22Rv1 (cell line): ENCODE measurements around the gene ITPR2.

Experiments used
- H3K27ac ChIP-seq: fragments of 450-650 bp; 2 replicates; pipeline ENCODE4 v1.5.1; 2017
- CTCF ChIP-seq: fragments of 450-650 bp; IDR thresholded peaks from 2 replicates; pipeline ENCODE4 v1.5.1; 2017; ENCODE audit warnings: mild to moderate bottlenecking
- ZFX ChIP-seq: fragments of 450-650 bp; IDR thresholded peaks from 2 replicates; pipeline ENCODE4 v1.6.1; 2017; ENCODE audit warnings: antibody characterized with exemption, borderline replicate concordance

Gene ITPR2

DNA sequence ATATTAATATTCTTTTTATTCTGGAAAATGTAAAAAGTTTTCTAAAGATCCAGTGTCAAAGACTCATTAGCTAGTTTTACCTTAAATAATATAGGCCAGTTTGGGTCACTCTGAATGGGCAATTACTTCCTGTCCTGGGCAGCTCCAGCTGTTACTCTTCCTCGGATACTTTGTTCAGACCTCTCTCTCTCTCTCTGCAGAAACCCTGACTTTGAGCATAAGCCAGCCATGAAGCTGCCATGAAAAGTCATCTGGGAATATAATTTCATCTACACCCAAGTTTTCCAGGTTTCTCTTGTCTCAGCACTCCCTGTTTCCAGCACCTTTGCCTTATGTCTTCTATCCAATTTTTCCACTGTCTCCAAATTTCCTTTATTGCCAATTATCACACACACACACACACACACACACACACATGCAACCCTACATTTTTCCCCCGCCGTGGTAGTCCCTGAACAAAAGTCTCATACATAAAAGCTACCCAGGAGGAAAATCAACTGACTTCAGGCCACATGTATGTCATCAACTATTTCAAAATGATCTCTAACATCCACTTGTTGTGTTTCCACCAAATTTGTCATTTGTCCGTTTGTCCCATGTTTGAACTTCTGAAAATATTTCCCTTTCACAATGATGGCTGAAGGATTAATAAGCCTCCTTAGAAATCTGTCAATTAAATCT lies 319.5 kb downstream of the ITPR2 start:
- no peak overlapping the region for H3K27ac ChIP-seq
- TF ChIP-seq CTCF (no peak), ZFX (no peak)

DNA sequence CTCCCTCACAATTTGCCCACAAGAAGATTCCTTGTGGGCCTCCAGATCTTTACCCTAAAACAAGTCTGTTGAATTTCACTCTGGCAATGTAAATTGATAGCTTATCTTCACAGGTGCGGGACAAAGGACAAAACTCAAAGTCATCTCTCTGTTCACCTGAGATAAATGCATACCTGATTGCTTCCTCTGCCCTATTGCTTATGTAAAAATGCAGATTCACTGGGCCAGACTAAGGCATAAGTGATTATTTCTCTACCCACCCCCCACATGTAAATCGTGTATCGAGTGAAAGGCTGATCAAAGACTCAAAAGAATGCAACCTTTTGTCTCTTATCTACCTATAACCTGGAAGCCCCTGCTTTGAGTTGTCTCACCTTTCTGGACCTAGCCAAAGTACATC lies 320.8 kb downstream of the ITPR2 start:
- no peak overlapping the region for H3K27ac ChIP-seq
- TF ChIP-seq ZFX: no peak
- TF ChIP-seq CTCF: no peak

GRCh38 chr12:26510354-26510674 lies 322.7 kb downstream of the ITPR2 start:
- H3K27ac ChIP-seq: no peak overlapping the region

DNA sequence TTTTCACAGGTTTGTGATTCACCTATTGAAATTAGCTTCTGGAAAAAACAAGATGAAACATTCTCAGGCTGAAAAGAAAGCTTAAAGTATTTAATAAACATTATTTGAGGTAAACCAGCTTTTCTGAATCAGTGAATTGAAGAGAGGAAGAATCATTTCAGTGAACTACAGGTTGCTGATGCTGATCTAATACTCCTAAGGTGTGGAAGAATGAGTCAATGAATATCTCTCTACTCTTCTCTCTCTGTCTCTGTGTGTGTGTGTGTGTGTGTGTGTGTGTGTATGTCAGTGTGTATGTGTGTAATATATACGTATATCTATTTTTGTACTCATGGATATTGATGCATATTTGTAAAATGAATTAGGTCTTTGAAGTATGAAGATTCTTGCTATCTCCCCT lies 325.4 kb downstream of the ITPR2 start:
- no peak overlapping the region for H3K27ac ChIP-seq
- no peak for TF ChIP-seq CTCF
- TF ChIP-seq ZFX: no peak

More at GRCh38 chr12:26510354-26510674, 322.7 kb downstream of the ITPR2 start:
- no peak for TF ChIP-seq CTCF
- no peak for TF ChIP-seq ZFX

GRCh38 chr12:26499979-26500640 lies 332.9 kb downstream of the ITPR2 start:
- H3K27ac ChIP-seq: no peak overlapping the region
- TF ChIP-seq ZFX (no peak), CTCF (no peak)

- TF ChIP-seq ZFX: no peak
- TF ChIP-seq CTCF: no peak
- no peak overlapping the region for H3K27ac ChIP-seq
Measured at GRCh38 chr12:26496170-26496569, 336.8 kb downstream of the ITPR2 start.

DNA sequence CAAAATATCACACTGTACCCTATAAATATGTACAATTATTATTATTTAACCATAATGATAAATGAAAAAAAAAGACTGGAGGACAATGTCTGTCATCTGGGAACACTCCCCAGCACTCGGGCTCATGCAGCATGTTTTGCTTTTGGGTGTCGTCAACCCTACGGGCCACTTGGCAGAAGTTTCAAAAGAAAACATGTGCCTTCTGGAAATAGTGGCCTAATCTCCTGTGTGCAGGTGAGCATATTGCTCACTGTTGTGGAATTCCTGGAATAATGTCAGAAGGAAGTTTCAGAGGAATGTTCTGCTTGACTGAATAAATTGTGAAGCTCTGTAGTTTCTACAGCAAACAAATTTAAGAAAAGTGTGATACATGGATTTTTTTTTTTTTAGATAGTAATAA lies 339.3 kb downstream of the ITPR2 start:
- no peak for TF ChIP-seq CTCF
- TF ChIP-seq ZFX: no peak
- H3K27ac ChIP-seq: no peak overlapping the region
